WTC11 (cell line): ENCODE data around the gene PSMF1.

ENCODE experiments used
- IRF2 ChIP-seq: sonication (generic); formaldehyde crosslinking; IDR thresholded peaks from 2 replicates; pipeline ENCODE4 v1.8.0; 2022; ENCODE audit warnings: low read depth, missing genetic modification reagents, borderline replicate concordance
- JAZF1 ChIP-seq: fragments of 250-450 bp; sonication (Bioruptor Pico); IDR thresholded peaks from 2 replicates; pipeline ENCODE4 v1.9.0; 2021; ENCODE audit warnings: moderate library complexity, mild to moderate bottlenecking, inconsistent platforms
- TF ChIP-seq, protein P1 (sequence below): fragments of 200-600 bp; IDR thresholded peaks from 2 replicates; pipeline ENCODE4 v1.8.0; 2022; ENCODE audit warnings: antibody characterized with exemption

DNA sequence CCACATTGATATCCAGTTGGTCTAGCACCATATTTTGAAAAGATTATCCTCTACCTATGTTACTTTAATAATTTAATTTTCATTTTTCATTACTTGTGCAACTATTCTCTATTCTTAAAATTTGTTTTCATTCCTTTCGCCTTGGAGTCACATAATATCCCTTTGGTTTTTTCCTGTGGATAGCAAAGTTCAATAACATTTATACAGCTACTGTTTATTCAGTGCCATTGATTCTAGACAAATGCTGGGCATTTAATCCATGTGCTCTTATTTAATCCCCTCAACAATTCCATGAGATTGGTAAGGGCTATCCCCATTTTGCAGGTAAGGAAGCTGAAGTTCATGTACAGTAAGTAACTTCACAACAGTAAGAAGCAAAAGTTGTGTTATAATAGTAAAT lies 32.6 kb downstream of the PSMF1 start:
- TF ChIP-seq, protein P1, sequence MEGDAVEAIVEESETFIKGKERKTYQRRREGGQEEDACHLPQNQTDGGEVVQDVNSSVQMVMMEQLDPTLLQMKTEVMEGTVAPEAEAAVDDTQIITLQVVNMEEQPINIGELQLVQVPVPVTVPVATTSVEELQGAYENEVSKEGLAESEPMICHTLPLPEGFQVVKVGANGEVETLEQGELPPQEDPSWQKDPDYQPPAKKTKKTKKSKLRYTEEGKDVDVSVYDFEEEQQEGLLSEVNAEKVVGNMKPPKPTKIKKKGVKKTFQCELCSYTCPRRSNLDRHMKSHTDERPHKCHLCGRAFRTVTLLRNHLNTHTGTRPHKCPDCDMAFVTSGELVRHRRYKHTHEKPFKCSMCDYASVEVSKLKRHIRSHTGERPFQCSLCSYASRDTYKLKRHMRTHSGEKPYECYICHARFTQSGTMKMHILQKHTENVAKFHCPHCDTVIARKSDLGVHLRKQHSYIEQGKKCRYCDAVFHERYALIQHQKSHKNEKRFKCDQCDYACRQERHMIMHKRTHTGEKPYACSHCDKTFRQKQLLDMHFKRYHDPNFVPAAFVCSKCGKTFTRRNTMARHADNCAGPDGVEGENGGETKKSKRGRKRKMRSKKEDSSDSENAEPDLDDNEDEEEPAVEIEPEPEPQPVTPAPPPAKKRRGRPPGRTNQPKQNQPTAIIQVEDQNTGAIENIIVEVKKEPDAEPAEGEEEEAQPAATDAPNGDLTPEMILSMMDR = no peak
- TF ChIP-seq JAZF1 (CRISPR knock-in tag) (no peak), IRF2 (no peak)
